Hepatocyte (in vitro differentiated cells): ENCODE measurements around the gene MIPOL1.

Experiments used
- CTCF ChIP-seq: fragments of 200-600 bp; sonication (generic); IDR thresholded peaks from 2 replicates; pipeline ENCODE4 v1.5.1; 2016; ENCODE audit warnings: antibody characterized with exemption, mild to moderate bottlenecking; ENCODE audit not compliant: poor library complexity
- EZH2 ChIP-seq: fragments of 200-600 bp; sonication (generic); IDR thresholded peaks from 2 replicates; pipeline ENCODE4 v1.6.1; 2016; ENCODE audit warnings: antibody characterized with exemption, mild to moderate bottlenecking, borderline replicate concordance
- EZH2phosphoT487 ChIP-seq: fragments of 200-600 bp; sonication (generic); IDR thresholded peaks from one replicate; pipeline ENCODE4 v1.6.1; 2018; ENCODE audit warnings: antibody characterized with exemption, mild to moderate bottlenecking, low read depth, moderate library complexity; ENCODE audit not compliant: unreplicated experiment, severe bottlenecking

DNA sequence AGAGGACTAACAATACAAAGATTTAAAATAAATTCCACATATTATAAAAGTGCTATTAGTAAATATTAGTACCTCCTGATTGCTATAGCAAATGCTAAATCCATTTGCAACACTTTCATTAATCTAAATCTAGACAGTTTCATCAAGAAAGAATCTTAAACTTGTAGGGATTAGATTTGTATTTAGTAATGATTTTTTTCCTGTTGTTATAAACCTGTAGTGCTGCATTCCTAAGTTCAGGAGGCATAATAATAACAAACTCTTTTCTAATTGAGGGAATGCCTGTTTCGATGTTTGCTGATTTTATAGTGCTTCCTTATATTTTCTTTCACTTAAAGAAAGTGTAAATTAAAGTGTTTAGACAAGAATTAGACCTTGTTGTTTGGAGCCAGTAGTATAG, 231.2 kb downstream of the MIPOL1 start:
- TF ChIP-seq EZH2phosphoT487 = no peak
- no peak for TF ChIP-seq EZH2
- no peak for TF ChIP-seq CTCF
